GM23248 (cell line): ENCODE data around the gene SPG7. TPM values are rescaled to one million over a fixed set of nuclear protein-coding genes. Genes with fewer than 3 reads are reported as not detected.

Experiments
- DNase-seq: peaks from one replicate; pipeline ENCODE4 v3.0.0-alpha.2; 2015
- H2AFZ ChIP-seq: fragments of 200-600 bp; sonication (generic); 2 replicates; pipeline ENCODE4 v1.6.1; 2016; ENCODE audit warnings: antibody characterized with exemption
- H3F3A ChIP-seq: fragments of 200-600 bp; sonication (generic); 2 replicates; pipeline ENCODE4 v1.6.1; 2016; ENCODE audit warnings: mild to moderate bottlenecking, antibody characterized with exemption, mixed run types; ENCODE audit not compliant: insufficient read depth
- H3K27ac ChIP-seq: fragments of 200-600 bp; sonication (generic); 2 replicates; pipeline ENCODE4 v1.5.1; 2016; ENCODE audit warnings: mild to moderate bottlenecking
- H3K27me3 ChIP-seq: fragments of 200-600 bp; sonication (generic); replicated peaks from 2 replicates; pipeline ENCODE4 v1.6.1; 2016; ENCODE audit warnings: mild to moderate bottlenecking; ENCODE audit not compliant: insufficient read depth
- H3K36me3 ChIP-seq: fragments of 200-600 bp; sonication (generic); 2 replicates; pipeline ENCODE4 v1.6.1; 2016; ENCODE audit warnings: low read depth, mild to moderate bottlenecking
- H3K4me1 ChIP-seq: fragments of 200-600 bp; sonication (generic); 2 replicates; pipeline ENCODE4 v1.6.1; 2016; ENCODE audit warnings: mild to moderate bottlenecking; ENCODE audit not compliant: insufficient read depth
- H3K4me2 ChIP-seq: fragments of 200-600 bp; sonication (generic); one replicate; pipeline ENCODE4 v1.6.1; 2016; ENCODE audit warnings: mild to moderate bottlenecking; ENCODE audit not compliant: unreplicated experiment
- H3K4me3 ChIP-seq: fragments of 200-600 bp; sonication (generic); 2 replicates; pipeline ENCODE4 v1.5.1; 2016; ENCODE audit warnings: mild to moderate bottlenecking
- H3K79me2 ChIP-seq: fragments of 200-600 bp; sonication (generic); 2 replicates; pipeline ENCODE4 v1.6.1; 2016; ENCODE audit warnings: mild to moderate bottlenecking; ENCODE audit not compliant: insufficient read depth
- H3K9ac ChIP-seq: fragments of 200-600 bp; sonication (generic); 2 replicates; pipeline ENCODE4 v1.6.1; 2016; ENCODE audit warnings: mild to moderate bottlenecking
- H3K9me2 ChIP-seq: fragments of 200-600 bp; sonication (generic); 2 replicates; pipeline ENCODE4 v1.6.1; 2016; ENCODE audit warnings: mixed run types, mild to moderate bottlenecking, moderate library complexity; ENCODE audit not compliant: insufficient read depth
- H3K9me3 ChIP-seq: fragments of 200-600 bp; sonication (generic); one replicate; pipeline ENCODE4 v1.6.1; 2017; ENCODE audit warnings: low read depth
- H4K20me1 ChIP-seq: fragments of 200-600 bp; sonication (generic); 2 replicates; pipeline ENCODE4 v1.6.0; 2016; ENCODE audit not compliant: insufficient read depth
- EZH2 ChIP-seq: fragments of 200-600 bp; sonication (generic); IDR thresholded peaks from 2 replicates; pipeline ENCODE4 v1.6.1; 2018; ENCODE audit warnings: antibody characterized with exemption, mild to moderate bottlenecking; ENCODE audit not compliant: insufficient read depth, poor library complexity, severe bottlenecking
- EZH2phosphoT487 ChIP-seq: fragments of 200-600 bp; sonication (generic); IDR thresholded peaks from 2 replicates; pipeline ENCODE4 v1.6.1; 2018; ENCODE audit warnings: antibody characterized with exemption, moderate library complexity, mild to moderate bottlenecking, low read depth; ENCODE audit not compliant: insufficient read depth
- WGBS, 2 experiments: methylation state at CpG; one replicate each; pipeline ENCODE4 v1.1.6; 2015 to 2017; ENCODE audit warnings: low lambda C conversion rate in 2 of 2, low coverage in 1 of 2; ENCODE audit errors: missing lambda C conversion rate in 2 of 2; 5-methylcytosine and 5-hydroxymethylcytosine counted together
- in situ Hi-C: fragments of 300-500 bp; cut with MboI; formaldehyde crosslinking; loops from 2 replicates; pipeline ENCODE4 v1.15.0; 2020
- polyA plus RNA-seq: library from polyadenylated mRNA; unstranded; fragments of >200 nt; fragmentation: Nextera tagmentation; extraction: Ambion mirVana; gene quantifications from 2 replicates; pipeline ENCODE4 v1.2.1, GENCODE V29; 2016
- total RNA-seq: library from RNA; depleted of rRNA; stranded (reverse); fragments of >200 nt; shearing (Covaris generic); gene quantifications from 2 replicates; pipeline ENCODE4 v1.2.3, GENCODE V29; 2014

Gene SPG7
- total and polyA plus RNA-seq, 2 experiments from 2014 or later: 53.9 to 155 TPM

GRCh38 chr16:89506791-89507191 is 1.4 kb upstream of the SPG7 start:
- Histone ChIP-seq H3K79me2 (peaks cover 47% of the 10 kb centered on the region), H3K9me2 (no peaks in the 10 kb centered on the region), H3K27ac (peak overlapping the region; percentile 87), H3K9me3 (no peaks in the 10 kb centered on the region), H3K4me3 (peak overlapping the region; percentile 86), H3K4me1 (peaks cover 24% of the 10 kb centered on the region), H3K4me2 (peak overlapping the region; percentile 79), H2AFZ (peak overlapping the region; percentile 71), H3K27me3 (no peaks in the 10 kb centered on the region), H3K36me3 (peaks cover 13% of the 10 kb centered on the region), H3K9ac (peak overlapping the region; percentile 89), H3F3A (peaks cover 31% of the 10 kb centered on the region; the same call in 1 of the 2 replicates), H4K20me1 (no peaks in the 10 kb centered on the region)
- DNase-seq: peak; percentile 45
- TF ChIP-seq EZH2phosphoT487 (no peak), EZH2 (no peak)
- in situ Hi-C loops: loop anchor here (10.0 kb wide), 1 partner anchor 162 kb away; no protein-coding TSS in a partner anchor
- WGBS, 2 experiments: 12 to 21% methylated on average over 14 to 15 of the region's 15 CpGs

GRCh38 chr16:89507214-89507833 is 879 bp upstream of the SPG7 start:
- peaks cover 16% of the 10 kb centered on the region for H3K36me3 ChIP-seq
- peaks cover 52% of the 10 kb centered on the region for H3K79me2 ChIP-seq
- peak overlapping the region; percentile 89 for H3K9ac ChIP-seq
- H2AFZ ChIP-seq: peak overlapping the region; percentile 71
- no peaks in the 10 kb centered on the region for H4K20me1 ChIP-seq
- 2 to 3% methylated on average over 39 to 42 of the region's 42 CpGs for WGBS, 2 experiments
- H3F3A ChIP-seq: peaks cover 31% of the 10 kb centered on the region; the same call in 1 of the 2 replicates
- H3K27me3 ChIP-seq: no peaks in the 10 kb centered on the region
- peak overlapping the region; percentile 86 for H3K4me3 ChIP-seq
- H3K9me3 ChIP-seq: no peaks in the 10 kb centered on the region
- TF ChIP-seq EZH2phosphoT487 (no peak), EZH2 (no peak)
- no peaks in the 10 kb centered on the region for H3K9me2 ChIP-seq
- peak overlapping the region; percentile 87 for H3K27ac ChIP-seq
- H3K4me1 ChIP-seq: peaks cover 24% of the 10 kb centered on the region
- DNase-seq: peak; percentile 78
- peak overlapping the region; percentile 79 for H3K4me2 ChIP-seq
- in situ Hi-C loops: loop anchor here (10.0 kb wide), 1 partner anchor 163 kb away; no protein-coding TSS in a partner anchor

GRCh38 chr16:89510526-89510925 is 2.3 kb downstream of the SPG7 start:
- in situ Hi-C loops: no loop called here

DNA sequence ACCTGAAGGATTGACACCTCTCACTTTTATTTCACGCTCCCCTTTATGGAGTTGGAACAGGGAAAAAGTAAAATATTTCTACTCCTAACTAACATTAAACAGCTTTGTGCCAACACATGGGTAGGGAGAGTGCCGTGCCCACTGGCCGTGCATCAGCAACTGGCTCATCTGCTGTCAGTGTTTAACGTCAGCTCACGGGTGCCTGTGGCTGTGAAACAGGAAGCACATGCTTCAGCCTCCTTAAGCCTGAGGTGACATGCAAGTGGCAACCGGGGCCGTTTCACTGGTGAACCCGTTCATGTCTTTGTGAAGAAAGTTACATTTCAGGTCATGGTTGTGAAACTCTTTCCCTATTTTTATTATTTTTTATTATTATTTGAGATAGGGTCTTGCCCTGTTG is 3.2 kb downstream of the SPG7 start:
- no peak for DNase-seq
- H3K36me3 ChIP-seq: peaks cover 46% of the 10 kb centered on the region
- H3K4me1 ChIP-seq: peaks cover 14% of the 10 kb centered on the region; the same call in 1 of the 2 replicates
- WGBS, 2 experiments: 83 to 84% methylated on average over 8 of the region's 8 CpGs
- H3K4me2 ChIP-seq: no peak overlapping the region
- H3K4me3 ChIP-seq: no peak overlapping the region
- no peaks in the 10 kb centered on the region for H4K20me1 ChIP-seq
- peaks cover 85% of the 10 kb centered on the region for H3K79me2 ChIP-seq
- no peak overlapping the region for H3K9ac ChIP-seq
- H3K9me3 ChIP-seq: no peaks in the 10 kb centered on the region
- TF ChIP-seq EZH2phosphoT487 (no peak), EZH2 (no peak)
- no peak overlapping the region for H3K27ac ChIP-seq
- no peak overlapping the region for H2AFZ ChIP-seq
- H3K9me2 ChIP-seq: no peaks in the 10 kb centered on the region
- H3K27me3 ChIP-seq: no peaks in the 10 kb centered on the region
- H3F3A ChIP-seq: peaks cover 19% of the 10 kb centered on the region; the same call in 1 of the 2 replicates
- in situ Hi-C loops: no loop called here

More at GRCh38 chr16:89510526-89510925, 2.3 kb downstream of the SPG7 start:
- TF ChIP-seq EZH2phosphoT487: no peak
- TF ChIP-seq EZH2: no peak
- WGBS, 2 experiments: 89 to 92% methylated on average over 9 of the region's 9 CpGs
- peaks cover 25% of the 10 kb centered on the region; the same call in 1 of the 2 replicates for H3F3A ChIP-seq
- H4K20me1 ChIP-seq: no peaks in the 10 kb centered on the region
- H2AFZ ChIP-seq: no peak overlapping the region
- no peak overlapping the region for H3K4me2 ChIP-seq
- H3K79me2 ChIP-seq: peaks cover 82% of the 10 kb centered on the region
- H3K9me2 ChIP-seq: no peaks in the 10 kb centered on the region
- peak overlapping the region; percentile 89 for H3K9ac ChIP-seq
- H3K9me3 ChIP-seq: no peaks in the 10 kb centered on the region
- DNase-seq: no peak
- peaks cover 38% of the 10 kb centered on the region for H3K36me3 ChIP-seq
- H3K4me3 ChIP-seq: no peak overlapping the region
- H3K27me3 ChIP-seq: no peaks in the 10 kb centered on the region
- H3K4me1 ChIP-seq: peaks cover 22% of the 10 kb centered on the region
- no peak overlapping the region for H3K27ac ChIP-seq
